SIG-M5 treated with dmso at 0.1 percent for 504 hours (cell line): Measurements from ENCODE around the gene RRP1B.
A peak's percentile ranks its signal among the peaks of the same experiment; 100 is the strongest.
"Not testable (repeated sequence)": the region's sequence is repeated elsewhere in the genome, so short reads cannot be mapped to it uniquely, and the experiment has no call there.

Source experiments
- DNase-seq: peaks from one replicate; lab custom pipeline; 2025; ENCODE audit not compliant: unreplicated experiment; lab: John Stamatoyannopoulos, UW

RRP1B gene

GRCh38 chr21:43659136-43660000 lies at the start of gene RRP1B, which contains the start of gene HSF2BP:
RRP1B (plus strand) TSS chr21:43659560; CDS start chr21:43659665, 105 bp downstream.
HSF2BP (minus strand) TSS chr21:43659488; CDS start chr21:43658096, 1,392 bp downstream.
- DNase-seq: peak; percentile 78

DNA sequence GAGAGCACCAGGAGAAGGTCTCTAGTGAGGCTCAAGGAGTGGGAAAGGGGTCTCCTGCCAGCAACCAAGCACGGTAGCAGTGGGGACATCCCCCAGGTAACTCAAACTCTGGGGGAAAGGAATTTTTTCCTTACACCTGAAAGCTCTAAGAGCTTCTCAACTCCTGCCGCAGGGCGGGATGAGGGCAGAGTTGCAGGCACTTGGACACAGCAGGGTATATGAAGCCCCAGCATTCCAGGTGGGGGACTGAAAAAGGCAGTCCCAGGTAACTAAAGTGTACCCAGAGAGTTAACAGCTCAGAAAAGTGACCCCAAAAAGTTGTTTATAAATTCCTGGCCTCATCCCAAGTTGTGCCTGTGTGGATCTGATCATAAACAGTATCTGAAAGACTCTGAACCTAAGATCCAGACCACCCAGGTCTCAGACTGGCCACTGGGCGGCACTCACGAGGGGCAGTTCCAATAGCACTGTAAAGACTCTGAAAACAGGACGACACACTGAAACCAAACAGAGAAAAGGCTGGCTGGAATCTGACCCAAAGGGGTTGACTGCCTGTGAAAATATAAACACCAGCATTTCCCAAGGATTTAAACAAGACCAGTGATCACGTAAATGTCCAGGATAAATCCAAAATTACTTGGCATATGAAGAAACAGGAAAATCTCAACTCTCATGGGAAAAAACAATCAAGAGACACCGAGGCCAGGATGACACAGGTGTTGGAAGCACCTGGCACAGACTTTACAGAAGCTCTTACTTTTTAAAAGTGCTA lies 47.6 kb upstream of the RRP1B start:
- peak; percentile 56 for DNase-seq

DNA sequence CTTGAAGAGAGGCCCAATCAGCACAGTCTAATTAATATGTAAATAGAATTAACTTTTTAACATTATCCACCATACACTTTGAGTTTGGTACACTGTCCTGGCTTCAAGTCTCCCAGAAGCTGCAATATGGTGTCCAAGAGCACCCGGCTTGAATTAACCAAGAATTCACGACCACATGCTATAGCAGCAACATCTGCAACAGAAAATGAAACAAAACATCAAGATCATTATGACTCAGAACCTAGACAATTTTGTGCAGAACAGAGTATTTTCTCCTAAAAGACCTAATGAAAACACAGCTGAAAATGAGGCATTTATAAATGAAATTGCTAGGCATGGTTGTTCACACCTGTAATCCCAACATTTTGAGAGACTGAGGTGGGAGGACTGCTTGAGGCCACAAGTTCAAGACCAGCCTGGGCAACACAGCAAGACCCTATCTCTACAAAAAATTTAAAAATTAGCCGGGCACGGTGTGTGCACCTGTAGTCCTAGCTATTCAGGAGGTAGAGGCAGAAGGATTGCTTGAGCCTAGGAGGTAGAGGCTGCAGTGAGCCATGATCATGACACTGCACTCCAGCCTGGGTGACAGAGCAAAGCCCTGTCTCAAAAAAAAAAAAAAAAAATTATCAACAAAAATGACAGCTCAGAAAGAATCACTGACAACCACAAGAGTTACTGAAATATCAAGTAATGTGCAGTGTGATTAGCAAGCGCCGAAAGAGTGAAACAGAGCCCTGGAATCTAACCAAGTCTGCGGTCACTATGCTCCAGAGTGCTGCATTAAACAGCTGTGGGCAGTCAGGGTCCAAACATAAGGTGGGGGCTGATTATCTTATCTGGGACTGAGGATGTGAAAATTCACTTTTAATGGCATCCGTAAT lies 45.4 kb upstream of the RRP1B start:
- DNase-seq: no peak

DNA sequence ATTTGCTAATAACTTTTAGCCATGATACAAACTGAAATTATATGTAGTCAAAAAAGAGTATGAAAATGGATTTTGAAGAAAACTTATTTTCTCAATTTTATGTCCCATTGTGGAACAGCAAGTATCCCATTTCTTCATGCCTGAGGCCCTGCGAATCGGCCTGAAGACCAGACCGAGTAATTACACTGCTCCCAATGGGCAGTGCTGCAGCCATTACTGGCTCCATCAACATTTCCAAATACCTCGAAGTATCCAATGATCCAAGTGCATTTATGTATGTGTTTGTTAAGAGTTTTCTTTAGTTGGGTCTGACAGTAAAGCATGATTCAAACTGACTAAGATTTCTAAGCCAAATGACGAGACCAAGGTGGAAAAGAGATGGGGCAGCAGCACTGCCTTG lies 44.5 kb upstream of the RRP1B start:
- no peak for DNase-seq

GRCh38 chr21:43616861-43617260 lies 42.5 kb upstream of the RRP1B start:
- not testable (repeated sequence) for DNase-seq

DNA sequence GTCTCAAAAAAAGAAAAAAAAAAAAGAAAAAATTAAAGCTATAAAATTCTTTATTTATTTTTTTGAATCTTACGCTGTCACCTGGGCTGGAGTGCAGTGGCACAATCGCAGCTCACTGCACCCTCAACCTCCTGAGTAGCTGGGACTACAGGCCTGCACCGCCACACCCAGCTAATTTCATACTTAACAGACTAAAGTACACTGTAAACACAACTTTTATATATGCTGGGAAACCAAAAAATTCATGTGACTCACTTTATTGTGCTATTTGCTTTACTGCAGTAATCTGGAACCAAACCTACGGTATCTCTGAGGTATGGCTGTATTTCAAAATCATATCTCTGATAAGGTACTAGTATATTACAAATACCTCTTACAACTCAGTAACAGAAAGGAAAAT lies 40.4 kb upstream of the RRP1B start:
- no peak for DNase-seq

DNA sequence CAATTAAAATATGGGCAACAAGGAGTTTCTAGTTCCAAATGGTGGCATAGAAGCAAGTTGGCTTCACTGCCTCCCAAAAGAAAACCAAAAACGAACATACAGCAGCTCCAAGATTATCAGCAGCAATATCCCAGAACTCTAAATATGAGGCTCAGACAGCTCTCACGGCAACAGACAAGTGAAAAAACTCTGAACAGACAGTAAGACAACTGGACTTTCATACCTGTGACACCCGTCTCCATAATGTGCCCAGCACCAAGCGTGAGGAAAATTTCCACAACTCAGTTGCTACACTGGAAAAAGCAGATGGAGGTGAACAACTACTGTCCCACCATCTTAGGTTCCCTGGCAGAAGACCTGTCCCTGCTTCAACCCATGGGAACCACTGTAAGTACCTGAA lies 40.0 kb upstream of the RRP1B start:
- DNase-seq: no peak

DNA sequence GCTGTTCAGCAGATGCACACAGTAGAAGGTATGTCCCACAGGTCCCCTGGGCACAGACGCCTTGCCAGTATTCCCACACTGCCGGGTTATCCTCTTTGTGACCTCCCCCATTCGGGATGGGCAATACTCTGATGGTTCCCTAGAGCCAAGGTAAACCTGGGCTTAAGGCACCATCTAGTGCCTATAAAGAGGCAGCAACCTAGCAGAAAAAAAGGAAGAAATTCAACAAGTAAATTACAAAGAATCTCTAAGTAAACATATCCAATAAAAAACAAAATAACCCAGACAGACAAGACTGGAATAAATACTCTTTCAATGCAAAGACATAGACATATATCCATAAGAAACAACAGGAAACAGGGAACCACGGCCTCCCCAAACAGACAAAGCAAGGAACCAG lies 39.5 kb upstream of the RRP1B start:
- DNase-seq: no peak

DNA sequence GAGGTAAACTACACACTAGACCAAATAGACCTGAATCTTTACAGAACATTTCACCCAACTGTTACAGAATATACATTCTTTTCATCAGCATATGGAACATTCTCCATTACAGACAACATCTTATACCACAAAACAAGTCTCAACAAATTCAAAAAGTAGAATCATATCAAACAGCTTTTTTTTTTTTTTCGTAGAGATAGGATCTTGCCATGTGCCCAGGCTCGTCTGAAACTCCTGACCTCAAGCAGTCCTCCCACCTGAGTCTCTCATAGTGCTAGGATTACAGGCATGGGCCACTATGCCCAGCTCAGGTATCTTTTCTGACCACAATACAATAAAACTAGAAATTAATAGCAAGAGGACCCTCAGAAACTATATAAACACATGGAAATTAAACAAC lies 36.6 kb upstream of the RRP1B start:
- DNase-seq: no peak

DNA sequence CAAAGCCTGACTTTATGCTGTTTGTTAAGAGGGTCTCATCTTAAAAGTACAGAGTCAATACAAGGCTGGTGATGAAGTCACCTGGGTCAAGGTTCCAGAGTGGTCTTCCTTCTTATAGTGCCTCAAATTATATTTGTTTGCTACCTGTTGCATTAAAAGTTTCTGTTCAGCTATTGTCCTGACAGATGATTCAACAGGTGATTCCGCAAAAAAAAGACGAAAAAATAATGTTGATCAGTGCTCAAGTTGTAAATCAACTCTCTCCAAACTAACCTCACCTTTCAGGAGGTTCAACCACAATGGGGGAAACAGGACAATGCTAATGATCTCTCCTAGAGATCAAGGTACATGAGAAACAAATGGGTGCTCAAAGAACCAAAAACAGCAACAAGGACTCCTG lies 35.8 kb upstream of the RRP1B start:
- no peak for DNase-seq

DNA sequence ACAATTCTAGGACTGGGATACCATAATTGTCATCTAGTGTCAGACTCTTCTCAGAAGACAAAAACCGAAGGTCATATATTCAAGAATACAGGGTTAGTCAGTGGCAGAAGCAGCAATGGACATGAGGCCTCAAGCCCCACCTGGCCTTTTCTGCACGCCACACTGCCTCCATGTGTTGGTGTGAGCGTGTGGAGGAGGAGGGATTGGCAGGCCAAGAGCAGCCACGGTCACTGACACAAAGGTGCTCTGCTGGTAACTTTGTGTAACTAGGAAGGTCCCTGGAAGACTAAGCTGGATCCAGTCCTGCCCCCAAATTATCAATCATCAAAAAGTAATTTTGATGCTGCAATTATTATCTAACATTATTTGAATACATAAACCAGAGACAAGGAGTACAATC lies 35.0 kb upstream of the RRP1B start:
- no peak for DNase-seq

DNA sequence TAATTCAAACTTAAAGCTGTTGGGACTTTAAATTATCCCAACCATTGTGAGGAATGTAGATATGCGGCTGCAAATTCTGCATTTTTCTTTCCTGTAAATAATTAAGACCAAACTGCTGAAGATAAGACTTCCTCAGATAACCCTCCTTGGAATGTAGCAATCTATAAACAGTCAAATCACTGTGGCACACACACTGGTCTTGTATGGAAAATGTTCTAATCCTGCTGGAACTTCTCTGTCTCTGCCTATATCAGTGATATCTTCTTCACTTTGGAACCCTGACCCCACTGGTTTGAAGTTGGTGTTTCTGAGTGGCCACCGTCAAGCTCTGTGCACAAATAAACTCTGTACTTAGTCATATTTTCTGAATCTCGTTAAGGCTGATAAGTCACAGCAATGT lies 33.0 kb upstream of the RRP1B start:
- no peak for DNase-seq

DNA sequence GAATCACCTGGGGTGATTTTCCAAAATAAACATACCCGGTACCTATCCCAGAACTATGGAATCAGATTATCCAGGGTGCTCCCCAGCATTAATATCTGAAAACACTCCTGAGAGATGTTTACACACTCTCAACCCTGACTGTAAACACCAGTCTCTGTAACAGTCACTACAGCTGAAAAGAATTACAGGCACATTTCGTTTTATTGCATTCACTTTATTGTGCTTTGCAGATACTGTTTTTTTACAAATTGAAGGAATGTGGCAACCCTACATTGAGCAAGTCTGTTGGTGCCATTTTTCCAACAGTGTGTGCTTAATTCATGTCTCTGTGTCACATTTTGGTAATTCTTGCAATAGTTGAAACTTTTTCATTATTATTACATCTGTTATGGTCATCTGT lies 31.8 kb upstream of the RRP1B start:
- no peak for DNase-seq

DNA sequence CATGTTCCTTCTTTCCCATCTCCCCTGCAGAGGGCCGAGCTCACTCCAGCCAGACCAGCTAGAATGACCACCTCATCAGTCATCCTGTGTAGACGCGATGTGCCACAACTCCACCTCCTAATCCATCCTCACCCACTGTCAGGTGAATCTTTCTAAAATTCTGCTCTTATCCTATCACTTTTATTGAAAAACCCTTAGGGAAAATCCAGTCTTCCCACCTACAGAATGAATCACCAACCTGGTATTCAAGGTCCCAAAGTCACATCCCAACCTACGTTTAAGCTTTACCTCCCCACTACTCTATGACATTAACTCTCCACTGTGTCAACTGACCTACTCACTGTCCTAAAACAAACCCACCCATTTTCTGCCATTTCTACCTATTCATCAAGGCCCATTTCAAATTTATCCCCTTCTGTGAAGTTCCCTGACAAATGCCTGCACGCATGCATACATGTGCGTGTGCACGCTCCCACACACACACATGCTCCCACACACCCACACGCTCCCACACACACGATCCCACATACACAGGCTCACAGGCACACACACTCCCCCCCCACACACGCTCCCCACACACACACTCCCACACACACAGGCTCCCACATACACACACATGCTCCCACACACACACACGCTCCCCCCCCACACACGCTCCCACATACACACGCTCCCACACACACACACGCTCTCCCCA lies 27.8 kb upstream of the RRP1B start:
- no peak for DNase-seq

GRCh38 chr21:43632373-43632905 lies 26.9 kb upstream of the RRP1B start:
- DNase-seq: no peak

DNA sequence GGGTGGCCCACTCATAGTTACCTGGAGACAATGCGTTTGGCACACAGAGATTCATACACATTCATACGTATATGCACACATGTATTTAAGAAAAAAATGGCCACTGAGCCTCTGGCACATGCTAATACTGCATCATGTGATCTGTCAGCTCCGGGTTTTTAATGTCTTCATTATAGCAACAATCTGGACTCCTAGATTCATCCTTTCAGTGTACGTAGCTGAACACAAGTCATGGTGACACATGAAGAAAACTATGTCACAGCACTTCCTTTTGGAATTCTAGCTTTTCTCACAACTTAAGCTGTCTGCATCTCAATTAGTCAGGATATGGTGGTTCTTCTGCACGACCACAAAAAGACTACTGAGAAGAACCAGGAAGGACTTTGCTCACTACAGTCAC lies 24.7 kb upstream of the RRP1B start:
- no peak for DNase-seq

- DNase-seq: no peak
Measured at GRCh38 chr21:43635436-43635835, 23.9 kb upstream of the RRP1B start.

DNA sequence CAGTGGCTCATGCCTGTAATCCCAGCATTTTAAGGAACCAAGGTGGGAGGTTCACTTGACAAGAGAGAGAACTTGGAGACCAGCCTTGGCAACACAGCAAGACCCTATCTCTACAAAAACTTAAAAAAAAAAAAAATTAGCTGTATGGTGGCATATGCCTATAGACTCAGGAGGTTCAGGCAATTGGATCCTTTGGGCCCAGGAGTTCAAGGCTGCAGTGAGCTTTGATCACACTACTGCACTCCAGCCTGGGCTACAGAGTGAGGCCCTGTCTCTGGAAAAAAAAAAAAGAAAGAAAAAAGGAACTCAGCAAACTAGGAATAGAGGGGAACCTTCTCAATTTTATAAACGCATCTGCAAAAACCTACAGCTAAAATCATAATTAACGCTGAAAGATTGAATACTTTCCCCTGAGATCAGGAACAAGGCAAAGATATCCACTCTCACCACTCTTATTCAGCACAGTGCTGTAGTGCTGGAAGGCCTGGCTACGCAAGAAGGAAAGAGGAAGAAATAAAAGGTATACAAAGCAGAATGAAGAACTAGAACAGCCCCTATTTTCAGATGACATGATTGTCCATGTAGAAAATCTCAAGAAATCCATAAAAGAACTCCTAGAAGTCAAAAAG lies 21.7 kb upstream of the RRP1B start:
- no peak for DNase-seq

- peak; percentile 33 for DNase-seq
Measured at GRCh38 chr21:43639470-43640353, 19.6 kb upstream of the RRP1B start.
